ENCODE measurements around the gene CBFA2T2.
"Not testable (repeated sequence)": the region's sequence is repeated elsewhere in the genome, so short reads cannot be mapped to it uniquely, and the experiment has no call there.

CBFA2T2 gene

GRCh38 chr20:33515569-33516216 lies 25.8 kb downstream of the CBFA2T2 start:
- Mint-ChIP-seq H3K36me3 (no peaks in the 10 kb centered on the region), H3K27ac (no peak overlapping the region)

GRCh38 chr20:33516882-33517281 lies 27.0 kb downstream of the CBFA2T2 start:
- Mint-ChIP-seq H3K27me3 (no peaks in the 10 kb centered on the region), H3K27ac (peak overlapping the region; percentile 24), H3K4me3 (no peak overlapping the region), H3K9me3 (ENCODE audit: low read depth) (no peaks in the 10 kb centered on the region), H3K4me1 (ENCODE audit: low read depth) (peaks cover 14% of the 10 kb centered on the region), H3K36me3 (no peaks in the 10 kb centered on the region)

More at GRCh38 chr20:33515569-33516216, 25.8 kb downstream of the CBFA2T2 start:
- no peak overlapping the region for H3K4me3 Mint-ChIP-seq
- peaks cover 22% of the 10 kb centered on the region for H3K4me1 Mint-ChIP-seq (ENCODE audit: low read depth)
- no peaks in the 10 kb centered on the region for H3K9me3 Mint-ChIP-seq (ENCODE audit: low read depth)
- no peaks in the 10 kb centered on the region for H3K27me3 Mint-ChIP-seq

- Mint-ChIP-seq H3K27ac (no peak overlapping the region), H3K36me3 (no peaks in the 10 kb centered on the region), H3K4me1 (ENCODE audit: low read depth) (peaks cover 10% of the 10 kb centered on the region)
These were observed 28.2 kb downstream of the CBFA2T2 start for GRCh38 chr20:33518071-33518470.

GRCh38 chr20:33521461-33521860 lies 31.6 kb downstream of the CBFA2T2 start:
- Mint-ChIP-seq H3K27ac (no peak overlapping the region), H3K36me3 (no peaks in the 10 kb centered on the region), H3K27me3 (no peaks in the 10 kb centered on the region), H3K9me3 (ENCODE audit: low read depth) (no peaks in the 10 kb centered on the region), H3K4me1 (ENCODE audit: low read depth) (peaks cover 8% of the 10 kb centered on the region), H3K4me3 (no peak overlapping the region)

More at GRCh38 chr20:33518071-33518470, 28.2 kb downstream of the CBFA2T2 start:
- Mint-ChIP-seq H3K27me3 (no peaks in the 10 kb centered on the region), H3K9me3 (ENCODE audit: low read depth) (no peaks in the 10 kb centered on the region), H3K4me3 (no peak overlapping the region)

GRCh38 chr20:33522256-33522820 lies 32.4 kb downstream of the CBFA2T2 start:
- Mint-ChIP-seq H3K27me3 (no peaks in the 10 kb centered on the region), H3K4me3 (no peak overlapping the region), H3K4me1 (ENCODE audit: low read depth) (peaks cover 5% of the 10 kb centered on the region), H3K36me3 (no peaks in the 10 kb centered on the region), H3K27ac (no peak overlapping the region), H3K9me3 (ENCODE audit: low read depth) (no peaks in the 10 kb centered on the region)

- Mint-ChIP-seq H3K27ac (no peak overlapping the region), H3K9me3 (ENCODE audit: low read depth) (no peaks in the 10 kb centered on the region), H3K27me3 (no peaks in the 10 kb centered on the region), H3K36me3 (no peaks in the 10 kb centered on the region), H3K4me3 (no peak overlapping the region), H3K4me1 (ENCODE audit: low read depth) (peaks cover 6% of the 10 kb centered on the region)
These were observed 34.4 kb downstream of the CBFA2T2 start for GRCh38 chr20:33524261-33524660.

GRCh38 chr20:33526769-33527168 lies 36.9 kb downstream of the CBFA2T2 start:
- Mint-ChIP-seq H3K9me3 (ENCODE audit: low read depth) (no peaks in the 10 kb centered on the region), H3K27ac (no peak overlapping the region)

GRCh38 chr20:33531047-33531877 lies 41.4 kb downstream of the CBFA2T2 start:
- peaks cover 27% of the 10 kb centered on the region for H3K4me1 Mint-ChIP-seq (ENCODE audit: low read depth)
- H3K4me3 Mint-ChIP-seq, result no peak overlapping the region
- H3K36me3 Mint-ChIP-seq, result no peaks in the 10 kb centered on the region
- no peaks in the 10 kb centered on the region for H3K9me3 Mint-ChIP-seq (ENCODE audit: low read depth)
- H3K27me3 Mint-ChIP-seq, result no peaks in the 10 kb centered on the region
- H3K27ac Mint-ChIP-seq, result no peak overlapping the region

More at GRCh38 chr20:33526769-33527168, 36.9 kb downstream of the CBFA2T2 start:
- H3K4me1 Mint-ChIP-seq (ENCODE audit: low read depth), result peaks cover 16% of the 10 kb centered on the region
- H3K36me3 Mint-ChIP-seq, result no peaks in the 10 kb centered on the region
- H3K4me3 Mint-ChIP-seq, result no peak overlapping the region
- H3K27me3 Mint-ChIP-seq, result no peaks in the 10 kb centered on the region

- no peaks in the 10 kb centered on the region for H3K9me3 Mint-ChIP-seq (ENCODE audit: low read depth)
- no peak overlapping the region for H3K4me3 Mint-ChIP-seq
- H3K36me3 Mint-ChIP-seq, result no peaks in the 10 kb centered on the region
- H3K4me1 Mint-ChIP-seq (ENCODE audit: low read depth), result peaks cover 22% of the 10 kb centered on the region
- H3K27me3 Mint-ChIP-seq, result no peaks in the 10 kb centered on the region
- H3K27ac Mint-ChIP-seq, result peak overlapping the region; percentile 5
These were observed 42.0 kb downstream of the CBFA2T2 start for GRCh38 chr20:33531885-33532284.

GRCh38 chr20:33532753-33533459 lies 43.0 kb downstream of the CBFA2T2 start:
- Mint-ChIP-seq H3K36me3 (peaks cover 2% of the 10 kb centered on the region), H3K9me3 (ENCODE audit: low read depth) (no peaks in the 10 kb centered on the region), H3K4me3 (no peak overlapping the region), H3K27me3 (no peaks in the 10 kb centered on the region), H3K27ac (no peak overlapping the region), H3K4me1 (ENCODE audit: low read depth) (peaks cover 21% of the 10 kb centered on the region)

GRCh38 chr20:33535717-33536116 lies 45.8 kb downstream of the CBFA2T2 start:
- H3K36me3 Mint-ChIP-seq; H3K9me3 Mint-ChIP-seq (ENCODE audit: low read depth); H3K27ac Mint-ChIP-seq; H3K4me3 Mint-ChIP-seq; H3K27me3 Mint-ChIP-seq: not testable (repeated sequence)
- peaks cover 22% of the 10 kb centered on the region for H3K4me1 Mint-ChIP-seq (ENCODE audit: low read depth)

GRCh38 chr20:33537608-33538007 lies 47.7 kb downstream of the CBFA2T2 start:
- Mint-ChIP-seq H3K27ac (no peak overlapping the region), H3K36me3 (peaks cover 4% of the 10 kb centered on the region), H3K9me3 (ENCODE audit: low read depth) (no peaks in the 10 kb centered on the region), H3K27me3 (no peaks in the 10 kb centered on the region), H3K4me1 (ENCODE audit: low read depth) (peaks cover 8% of the 10 kb centered on the region), H3K4me3 (no peak overlapping the region)

GRCh38 chr20:33539129-33539528 lies 49.2 kb downstream of the CBFA2T2 start:
- no peaks in the 10 kb centered on the region for H3K27me3 Mint-ChIP-seq
- no peak overlapping the region for H3K27ac Mint-ChIP-seq
- H3K4me1 Mint-ChIP-seq (ENCODE audit: low read depth), result peaks cover 4% of the 10 kb centered on the region
- H3K36me3 Mint-ChIP-seq, result peaks cover 4% of the 10 kb centered on the region
- H3K9me3 Mint-ChIP-seq (ENCODE audit: low read depth), result no peaks in the 10 kb centered on the region
- no peak overlapping the region for H3K4me3 Mint-ChIP-seq

- H3K36me3 Mint-ChIP-seq, result peaks cover 4% of the 10 kb centered on the region
- H3K27me3 Mint-ChIP-seq, result no peaks in the 10 kb centered on the region
- no peaks in the 10 kb centered on the region for H3K9me3 Mint-ChIP-seq (ENCODE audit: low read depth)
- no peak overlapping the region for H3K4me3 Mint-ChIP-seq
- peaks cover 4% of the 10 kb centered on the region for H3K4me1 Mint-ChIP-seq (ENCODE audit: low read depth)
- H3K27ac Mint-ChIP-seq, result no peak overlapping the region
These were observed 50.5 kb downstream of the CBFA2T2 start for GRCh38 chr20:33540427-33540826.

- H3K4me3 Mint-ChIP-seq, result no peak overlapping the region
- no peak overlapping the region for H3K27ac Mint-ChIP-seq
- peaks cover 4% of the 10 kb centered on the region for H3K36me3 Mint-ChIP-seq
- no peaks in the 10 kb centered on the region for H3K27me3 Mint-ChIP-seq
- no peaks in the 10 kb centered on the region for H3K9me3 Mint-ChIP-seq (ENCODE audit: low read depth)
- peaks cover 4% of the 10 kb centered on the region for H3K4me1 Mint-ChIP-seq (ENCODE audit: low read depth)
These were observed 51.2 kb downstream of the CBFA2T2 start for GRCh38 chr20:33541074-33541473.
